AG10803 (cell line): ENCODE measurements around the gene ATP6V1F.

Experiments
- DNase-seq: peaks from one replicate; pipeline ENCODE4 v3.0.0; 2010; ENCODE audit warnings: low read depth
- H3K4me3 ChIP-seq: 2 replicates; pipeline ENCODE4 v1.5.1; 2011; ENCODE audit warnings: mild to moderate bottlenecking, low read length, control low read depth
- TF ChIP-seq, protein P1 (sequence below): conservative IDR thresholded peaks from 2 replicates; pipeline ENCODE4 v1.5.1; 2011; ENCODE audit warnings: mild to moderate bottlenecking, low read length, control low read depth, inconsistent platforms

ATP6V1F gene

DNA sequence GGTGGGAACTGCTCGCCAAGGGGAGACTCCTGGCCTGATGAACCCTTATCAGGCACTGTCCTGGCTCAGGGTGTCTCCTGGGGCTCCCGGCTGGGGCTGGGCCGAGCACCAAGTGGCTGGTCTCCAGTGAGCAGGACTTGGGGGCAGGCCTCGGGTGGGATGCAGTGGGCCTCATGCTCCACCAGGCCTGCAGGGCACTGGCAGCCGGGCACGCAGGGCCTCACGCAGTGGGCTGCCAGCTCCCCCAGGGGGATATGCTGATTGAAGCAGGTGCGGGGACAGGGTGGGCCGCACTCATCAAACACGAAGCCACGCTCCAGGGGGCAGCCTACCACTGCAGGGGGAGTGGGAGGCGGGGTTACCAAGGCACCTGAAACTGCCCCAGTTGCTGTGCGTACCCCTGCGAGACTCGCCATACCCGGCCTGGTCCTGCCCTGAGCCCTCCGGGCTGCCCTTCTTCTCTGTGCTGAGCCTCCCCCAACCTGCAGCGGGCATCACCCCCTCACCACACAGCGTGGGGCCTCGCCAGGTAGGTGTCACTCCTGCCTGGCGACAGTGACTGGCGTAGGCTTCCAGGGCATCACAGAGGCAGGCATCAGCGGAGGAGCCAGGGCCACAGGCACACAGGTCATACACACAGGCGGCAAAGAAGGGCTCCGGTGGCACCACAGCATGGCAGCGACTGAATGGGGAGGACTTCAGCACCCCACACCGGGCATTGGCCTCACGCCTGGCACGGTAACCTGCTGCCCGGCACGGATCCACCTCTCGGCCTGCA, 14.5 kb downstream of the ATP6V1F start:
- no peak overlapping the region for H3K4me3 ChIP-seq
- TF ChIP-seq, protein P1, sequence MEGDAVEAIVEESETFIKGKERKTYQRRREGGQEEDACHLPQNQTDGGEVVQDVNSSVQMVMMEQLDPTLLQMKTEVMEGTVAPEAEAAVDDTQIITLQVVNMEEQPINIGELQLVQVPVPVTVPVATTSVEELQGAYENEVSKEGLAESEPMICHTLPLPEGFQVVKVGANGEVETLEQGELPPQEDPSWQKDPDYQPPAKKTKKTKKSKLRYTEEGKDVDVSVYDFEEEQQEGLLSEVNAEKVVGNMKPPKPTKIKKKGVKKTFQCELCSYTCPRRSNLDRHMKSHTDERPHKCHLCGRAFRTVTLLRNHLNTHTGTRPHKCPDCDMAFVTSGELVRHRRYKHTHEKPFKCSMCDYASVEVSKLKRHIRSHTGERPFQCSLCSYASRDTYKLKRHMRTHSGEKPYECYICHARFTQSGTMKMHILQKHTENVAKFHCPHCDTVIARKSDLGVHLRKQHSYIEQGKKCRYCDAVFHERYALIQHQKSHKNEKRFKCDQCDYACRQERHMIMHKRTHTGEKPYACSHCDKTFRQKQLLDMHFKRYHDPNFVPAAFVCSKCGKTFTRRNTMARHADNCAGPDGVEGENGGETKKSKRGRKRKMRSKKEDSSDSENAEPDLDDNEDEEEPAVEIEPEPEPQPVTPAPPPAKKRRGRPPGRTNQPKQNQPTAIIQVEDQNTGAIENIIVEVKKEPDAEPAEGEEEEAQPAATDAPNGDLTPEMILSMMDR = no peak

DNA sequence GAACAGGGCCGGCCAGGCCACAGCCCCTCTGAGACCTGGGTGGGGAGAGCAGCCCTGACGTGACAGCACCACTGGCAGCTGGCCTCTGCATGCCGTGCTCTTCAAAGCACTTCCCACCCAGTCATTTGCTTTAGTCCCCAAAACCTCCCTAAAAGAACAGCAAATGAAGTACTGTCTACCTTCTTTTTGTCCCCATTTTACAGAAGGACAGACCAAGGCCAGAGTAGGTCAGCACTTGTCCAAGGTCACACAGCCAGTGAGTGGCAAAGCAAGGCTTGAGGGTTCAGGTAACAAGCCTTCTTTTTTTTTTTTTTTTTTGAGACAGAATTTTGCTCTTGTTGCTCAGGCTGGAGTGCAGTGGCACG, 15.1 kb downstream of the ATP6V1F start:
- no peak overlapping the region for H3K4me3 ChIP-seq

More for the DNA sequence above, 14.5 kb downstream of the ATP6V1F start:
- no peak for DNase-seq

DNA sequence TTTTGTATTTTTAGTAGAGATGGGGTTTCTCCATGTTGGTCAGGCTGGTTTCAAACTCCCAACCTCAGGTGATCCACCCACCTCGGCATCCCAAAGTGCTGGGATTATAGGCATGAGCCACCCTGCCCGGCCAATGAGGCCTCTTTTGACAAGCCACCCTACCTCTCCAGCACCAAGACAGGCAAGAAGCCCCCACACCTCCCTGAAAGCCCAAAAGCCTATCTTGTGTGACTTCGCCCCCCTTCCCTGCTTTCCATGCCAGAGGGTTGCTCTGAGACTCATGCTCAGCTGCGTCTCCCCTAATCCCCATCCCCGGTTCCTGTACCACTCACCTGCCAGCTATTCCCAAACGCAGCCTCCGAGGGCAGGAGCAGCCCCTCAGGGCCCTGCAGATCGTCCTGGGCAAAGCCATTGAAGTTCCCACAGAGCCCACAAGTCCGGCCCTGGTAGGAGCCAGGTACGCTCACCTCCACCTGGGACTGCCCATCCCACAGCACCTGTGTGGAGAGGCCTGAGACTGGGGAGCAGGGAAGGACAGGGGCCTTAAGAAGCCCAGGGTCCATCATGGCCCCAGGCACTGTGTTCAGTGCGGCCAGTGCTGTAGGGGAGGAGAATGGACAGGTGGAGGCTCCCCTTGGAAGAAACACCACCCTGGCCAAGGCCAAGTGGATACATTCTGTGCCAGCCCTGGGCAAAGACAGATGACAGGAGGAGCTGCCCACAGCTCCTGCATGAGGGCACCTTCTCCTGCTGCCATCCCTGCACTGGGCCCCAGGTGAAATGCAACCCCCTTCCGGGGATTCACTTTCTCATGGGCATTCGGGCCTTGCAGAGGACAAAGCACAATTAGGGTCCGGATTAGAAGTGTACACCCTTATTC, 15.8 kb downstream of the ATP6V1F start:
- no peak overlapping the region for H3K4me3 ChIP-seq
- TF ChIP-seq, protein P1 = no peak
- DNase-seq = no peak

More for the DNA sequence above, 15.1 kb downstream of the ATP6V1F start:
- TF ChIP-seq, protein P1 = no peak
- no peak for DNase-seq

DNA sequence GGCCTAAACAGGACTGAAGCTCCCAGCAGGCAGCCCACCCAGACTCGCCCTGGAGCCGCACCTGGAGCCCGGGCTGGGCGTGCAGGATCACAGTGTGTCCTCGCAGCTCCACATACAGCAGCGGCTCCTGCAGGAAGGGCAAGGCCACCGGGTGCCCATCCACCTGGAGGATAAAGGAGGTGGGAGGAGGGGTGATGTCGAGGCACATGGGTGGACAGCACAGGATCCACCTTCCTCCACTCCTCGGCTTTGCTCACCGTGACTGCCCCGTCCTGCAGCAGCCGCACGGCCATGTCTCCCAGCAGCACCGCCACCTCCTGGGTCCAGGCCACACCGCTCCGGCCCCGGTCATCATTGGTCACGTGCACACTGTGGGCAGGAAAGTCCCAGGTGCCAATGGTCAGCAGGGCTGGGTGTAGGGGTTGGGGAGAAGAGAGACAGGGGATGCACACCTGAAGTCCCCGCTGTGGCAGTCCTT, 16.8 kb downstream of the ATP6V1F start:
- DNase-seq = no peak
- no peak overlapping the region for H3K4me3 ChIP-seq
- TF ChIP-seq, protein P1 = no peak

DNA sequence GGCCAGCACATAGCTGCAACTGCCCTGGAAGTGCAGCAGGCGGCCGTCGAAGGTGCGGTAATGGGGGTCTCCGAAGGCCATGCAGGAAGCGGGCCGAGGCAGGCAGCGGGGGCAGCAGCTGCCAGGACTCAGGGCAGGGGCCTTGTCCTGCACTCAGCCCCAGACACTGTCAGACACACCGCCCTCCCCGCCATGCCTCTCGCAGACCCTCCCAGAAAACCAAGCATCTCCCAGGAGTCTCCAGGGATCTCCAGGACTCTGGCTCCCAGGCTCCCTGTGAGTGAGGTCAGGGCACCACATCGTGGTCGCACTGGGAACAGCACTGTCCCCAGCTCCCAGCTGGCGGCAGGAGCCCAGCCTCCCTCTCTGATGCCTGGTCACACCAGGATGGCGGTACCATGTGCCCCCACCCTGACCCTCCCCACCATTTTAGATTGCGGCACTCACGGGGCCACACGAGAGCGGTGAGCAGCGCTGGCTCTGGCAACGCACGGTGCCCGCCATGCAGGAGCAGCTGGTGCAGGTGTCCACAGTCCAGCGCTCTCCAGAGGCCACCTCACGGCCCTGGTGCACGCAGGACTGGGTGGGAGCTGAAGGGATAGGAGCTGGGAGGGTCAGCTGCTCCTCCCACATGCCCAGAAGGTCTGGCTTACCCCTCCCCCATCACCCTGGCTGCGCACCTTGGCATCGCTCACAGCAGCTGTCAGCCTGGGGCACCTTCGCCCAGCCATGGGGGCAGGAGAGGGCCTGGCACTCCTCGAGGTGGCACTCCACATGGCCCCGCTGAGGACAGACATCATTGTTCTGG, 17.5 kb downstream of the ATP6V1F start:
- TF ChIP-seq, protein P1 = peak; percentile 84
- H3K4me3 ChIP-seq = no peak overlapping the region
- peak; percentile 58 for DNase-seq

DNA sequence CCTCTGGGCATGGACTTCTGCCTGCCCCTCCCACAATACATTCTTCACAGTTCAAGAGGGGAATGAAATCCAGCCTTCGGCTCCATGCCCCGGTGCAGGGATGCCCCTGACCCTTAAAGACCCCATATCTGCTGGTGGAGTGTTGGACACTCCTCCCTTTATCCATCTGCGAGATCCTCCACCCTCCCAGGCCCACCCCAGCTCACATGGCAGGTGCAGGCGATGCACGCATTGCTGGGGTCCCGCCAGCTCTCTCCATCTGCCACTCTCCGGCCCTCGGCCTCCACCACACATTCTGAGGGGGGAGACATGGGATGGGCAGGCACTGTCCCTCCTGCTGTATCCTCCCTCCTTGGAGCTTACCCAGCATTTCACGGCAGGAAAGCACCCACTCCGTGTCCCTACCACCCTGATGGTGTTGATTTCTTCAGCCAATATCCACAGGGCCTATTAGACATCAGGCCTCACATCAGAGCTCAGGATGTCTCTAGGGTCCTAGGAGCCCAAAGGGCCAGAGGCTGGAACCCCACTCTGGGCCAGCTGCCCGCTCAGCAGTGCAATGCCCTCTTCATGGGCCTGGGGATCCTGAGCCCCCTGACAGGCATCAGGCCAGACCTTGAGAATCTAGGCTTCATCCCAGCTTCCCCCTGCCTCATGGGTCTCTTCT, 18.3 kb downstream of the ATP6V1F start:
- H3K4me3 ChIP-seq = no peak overlapping the region
- TF ChIP-seq, protein P1 = no peak
- no peak for DNase-seq
